Omental fat pad (tissue), 4 donors: Measurements from ENCODE around the gene TRUB1. TPM values are rescaled to one million over a fixed set of nuclear protein-coding genes. Genes with fewer than 3 reads are reported as not detected.
A peak's percentile ranks its signal among the peaks of the same experiment; 100 is the strongest.

Experiments
- ATAC-seq: fragments of 150-250 bp; one replicate; pipeline ENCODE4 v1.9.1; 2016; ENCODE audit warnings: mild to moderate bottlenecking, moderate library complexity; ENCODE audit not compliant: low FRiP score
- DNase-seq: peaks from one replicate; pipeline ENCODE4 v3.0.0-alpha.2; 2019; ENCODE audit warnings: low spot score
- CTCF ChIP-seq, 3 donors: fragments of 450-650 bp; IDR thresholded peaks; one replicate each; pipeline ENCODE4 v1.5.1; 2016 to 2017; ENCODE audit warnings: antibody characterized with exemption in 3 of 3, mild to moderate bottlenecking in 3 of 3, moderate library complexity in 2 of 3
- total RNA-seq, 4 donors: library from RNA; depleted of rRNA; stranded (reverse); fragments of >200 nt; gene quantifications; one replicate each; pipeline ENCODE4 v1.1.0, GENCODE V29; 2016

TRUB1 gene
- total RNA-seq, 4 donors from 2014 or later: 10.2 to 15.4 (median 12.7) TPM

- ATAC-seq (no peak), DNase-seq (no peak)
Observed at GRCh38 chr10:114955984-114956383, 18.0 kb downstream of the TRUB1 start.

GRCh38 chr10:114956466-114956865 is 18.5 kb downstream of the TRUB1 start:
- no peak for ATAC-seq
- no peak for TF ChIP-seq CTCF (IDR thresholded peaks at IDR 0.05)

More at GRCh38 chr10:114955984-114956383, 18.0 kb downstream of the TRUB1 start:
- TF ChIP-seq CTCF (IDR thresholded peaks at IDR 0.05): no peak

GRCh38 chr10:114957122-114957521 is 19.1 kb downstream of the TRUB1 start:
- TF ChIP-seq CTCF (IDR thresholded peaks at IDR 0.05): no peak
- ATAC-seq: no peak
- DNase-seq: no peak

More at GRCh38 chr10:114956466-114956865, 18.5 kb downstream of the TRUB1 start:
- no peak for DNase-seq

- TF ChIP-seq CTCF (IDR thresholded peaks at IDR 0.05): no peak
- ATAC-seq: peak; percentile 44
- DNase-seq: no peak
Observed at GRCh38 chr10:114957673-114958072, 19.7 kb downstream of the TRUB1 start.

GRCh38 chr10:114962441-114962840 is 24.4 kb downstream of the TRUB1 start:
- ATAC-seq (no peak), DNase-seq (no peak)
- no peak for TF ChIP-seq CTCF (IDR thresholded peaks at IDR 0.05)

GRCh38 chr10:114963908-114964307 is 25.9 kb downstream of the TRUB1 start:
- no peak for TF ChIP-seq CTCF (IDR thresholded peaks at IDR 0.05)
- ATAC-seq (no peak), DNase-seq (no peak)

GRCh38 chr10:114967071-114967470 is 29.1 kb downstream of the TRUB1 start:
- ATAC-seq (no peak), DNase-seq (no peak)
- no peak for TF ChIP-seq CTCF (IDR thresholded peaks at IDR 0.05)
